Ishikawa (cell line): ENCODE measurements around the gene RAF1.

Experiments used
- CEBPB ChIP-seq: IDR thresholded peaks from 2 replicates; pipeline ENCODE4 v1.6.1; 2012
- CREB1 ChIP-seq: IDR thresholded peaks from 2 replicates; pipeline ENCODE4 v1.6.1; 2012; ENCODE audit warnings: low read depth
- EGR1 ChIP-seq: IDR thresholded peaks from 2 replicates; pipeline ENCODE4 v1.6.1; 2012
- EP300 ChIP-seq: IDR thresholded peaks from 2 replicates; pipeline ENCODE4 v1.6.1; 2012; ENCODE audit warnings: borderline replicate concordance
- FOXM1 ChIP-seq: IDR thresholded peaks from 2 replicates; pipeline ENCODE4 v1.6.1; 2012; ENCODE audit warnings: low read depth, borderline replicate concordance
- NFIC ChIP-seq: IDR thresholded peaks from 2 replicates; pipeline ENCODE4 v1.6.1; 2012
- RAD21 ChIP-seq: IDR thresholded peaks from 2 replicates; pipeline ENCODE4 v1.6.1; 2012; ENCODE audit warnings: low read depth
- REST ChIP-seq: IDR thresholded peaks from 2 replicates; pipeline ENCODE4 v1.6.1; 2012; ENCODE audit warnings: low read depth, mild to moderate bottlenecking
- TAF1 ChIP-seq: IDR thresholded peaks from 2 replicates; pipeline ENCODE4 v1.6.1; 2012; ENCODE audit warnings: low read depth, mild to moderate bottlenecking
- TCF12 ChIP-seq: IDR thresholded peaks from 2 replicates; pipeline ENCODE4 v1.6.1; 2012; ENCODE audit warnings: low read depth
- TEAD4 ChIP-seq: IDR thresholded peaks from 2 replicates; pipeline ENCODE4 v1.6.1; 2012
- USF1 ChIP-seq: IDR thresholded peaks from 2 replicates; pipeline ENCODE4 v1.6.1; 2012
- YY1 ChIP-seq: IDR thresholded peaks from 2 replicates; pipeline ENCODE4 v1.6.1; 2012; ENCODE audit warnings: low read depth
- ZBTB7A ChIP-seq: IDR thresholded peaks from 2 replicates; pipeline ENCODE4 v1.6.1; 2012; ENCODE audit warnings: low read depth
- TF ChIP-seq, protein P1 (sequence below): IDR thresholded peaks from 2 replicates; pipeline ENCODE4 v1.6.1; 2012

RAF1 gene

DNA sequence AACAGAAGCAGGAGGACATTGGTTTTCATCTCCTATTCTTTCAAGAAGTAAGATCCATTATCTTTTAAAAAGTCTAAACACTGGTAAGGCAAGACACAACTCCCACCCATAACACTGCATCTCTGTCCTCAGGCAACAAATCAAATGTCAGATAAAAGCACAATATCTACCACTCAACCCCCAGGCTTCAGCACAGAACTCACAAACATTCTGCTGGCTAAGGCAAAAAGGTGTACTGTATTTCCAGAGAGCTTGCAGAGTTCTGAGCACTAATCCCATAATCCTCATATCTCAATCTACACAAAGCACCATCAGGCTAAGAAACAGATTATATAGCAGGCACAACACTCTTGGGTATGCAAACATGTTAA, 20.9 kb downstream of the RAF1 start:
- TF ChIP-seq NFIC (no peak), TAF1 (no peak), TCF12 (no peak)

DNA sequence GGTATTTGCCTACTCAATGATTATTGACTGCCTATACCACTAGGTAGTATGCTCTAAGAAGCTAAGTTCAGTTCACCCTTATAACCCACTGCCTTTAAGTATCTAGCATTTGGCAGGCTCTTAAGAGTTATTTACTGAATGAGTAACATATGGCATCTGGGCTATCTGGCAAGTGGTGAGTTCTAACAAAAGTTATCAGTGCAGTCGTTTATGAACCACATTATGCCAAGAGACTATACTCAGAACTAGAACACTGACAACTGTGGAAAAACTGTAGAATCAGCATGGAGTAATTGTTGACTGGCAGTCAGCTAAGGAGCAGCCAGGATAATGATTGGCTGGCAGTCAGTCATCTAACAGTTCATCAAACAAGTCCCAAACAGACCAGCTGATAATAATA, 25.8 kb downstream of the RAF1 start:
- TF ChIP-seq USF1, result no peak

- TF ChIP-seq TCF12 (no peak), TEAD4 (no peak), RAD21 (no peak), ZBTB7A (no peak), CEBPB (no peak), CREB1 (no peak), YY1 (no peak), FOXM1 (no peak), TAF1 (no peak), EGR1 (no peak), REST (no peak), NFIC (no peak), USF1 (no peak), EP300 (no peak)
- TF ChIP-seq, protein P1, sequence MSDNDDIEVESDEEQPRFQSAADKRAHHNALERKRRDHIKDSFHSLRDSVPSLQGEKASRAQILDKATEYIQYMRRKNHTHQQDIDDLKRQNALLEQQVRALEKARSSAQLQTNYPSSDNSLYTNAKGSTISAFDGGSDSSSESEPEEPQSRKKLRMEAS, result no peak
Observed at GRCh38 chr3:12633108-12633507, 30.8 kb downstream of the RAF1 start.

- TF ChIP-seq CEBPB (no peak), TEAD4 (no peak), RAD21 (no peak), TAF1 (no peak), TCF12 (no peak), NFIC (no peak), CREB1 (no peak), EGR1 (no peak), EP300 (no peak), ZBTB7A (no peak), USF1 (no peak), FOXM1 (no peak), YY1 (no peak), REST (no peak)
- TF ChIP-seq, protein P1, result no peak
Observed at GRCh38 chr3:12632523-12632922, 31.4 kb downstream of the RAF1 start.

- TF ChIP-seq TAF1 (no peak), CREB1 (no peak), REST (no peak), EP300 (no peak), NFIC (no peak), TEAD4 (no peak), FOXM1 (no peak), EGR1 (no peak), YY1 (no peak), USF1 (no peak), RAD21 (no peak), ZBTB7A (no peak)
- TF ChIP-seq, protein P1, result no peak
Observed at GRCh38 chr3:12630292-12630691, 33.6 kb downstream of the RAF1 start.
